Posterior cingulate gyrus (tissue), 11 donors: ENCODE data around the gene GALNT9.

Source experiments
- DNase-seq, 10 donors: peaks; one replicate each; pipeline versions ENCODE4 v3.0.0 to v3.0.0-alpha.2; 2020 to 2021; ENCODE audit warnings: mixed read lengths in 3 of 10
- intact Hi-C: fragments of 100-400 bp; cut with DNase I; formaldehyde crosslinking; loops from one replicate; pipeline ENCODE4 v1.15.1; 2023

The GALNT9 gene

GRCh38 chr12:132317233-132317938 lies 12.0 kb downstream of the GALNT9 start:
- intact Hi-C loops, result no loop called here
- peak in 3 of 10 donors; percentile 49 to 76 (median 52) for DNase-seq

- DNase-seq, result peak in 3 of 10 donors; percentile 14 to 71 (median 50)
- intact Hi-C loops, result no loop called here
These were observed 12.7 kb downstream of the GALNT9 start for GRCh38 chr12:132316497-132317232.

GRCh38 chr12:132315951-132316350 lies 13.4 kb downstream of the GALNT9 start:
- peak in 3 of 10 donors; percentile 53 to 68 (median 68) for DNase-seq
- intact Hi-C loops, result no loop called here

- DNase-seq, result peak in 4 of 10 donors; percentile 28 to 79 (median 70)
- intact Hi-C loops, result no loop called here
These were observed 13.9 kb downstream of the GALNT9 start for GRCh38 chr12:132315507-132315906.

- intact Hi-C loops, result no loop called here
- peak in 4 of 10 donors; percentile 23 to 59 (median 48) for DNase-seq
These were observed 14.7 kb downstream of the GALNT9 start for GRCh38 chr12:132314516-132315233.

- intact Hi-C loops, result no loop called here
These were observed 15.4 kb downstream of the GALNT9 start for GRCh38 chr12:132314035-132314434.

GRCh38 chr12:132313182-132313581 lies 16.2 kb downstream of the GALNT9 start:
- intact Hi-C loops, result no loop called here
- DNase-seq, result peak in 1 of 10 donors; percentile 16

More at GRCh38 chr12:132314035-132314434, 15.4 kb downstream of the GALNT9 start:
- peak in 1 of 10 donors; percentile 17 for DNase-seq

GRCh38 chr12:132312516-132312915 lies 16.9 kb downstream of the GALNT9 start:
- intact Hi-C loops, result no loop called here
- peak in 3 of 10 donors; percentile 1 to 70 (median 63) for DNase-seq

- peak in 3 of 10 donors; percentile 5 to 54 (median 38) for DNase-seq
- intact Hi-C loops, result loop anchor here (2.0 kb wide), 1 partner anchor 45 kb away; no protein-coding TSS in a partner anchor
These were observed 18.0 kb downstream of the GALNT9 start for GRCh38 chr12:132311201-132311915.

GRCh38 chr12:132310181-132311040 lies 19.0 kb downstream of the GALNT9 start:
- peak in 7 of 10 donors; percentile 24 to 88 (median 49) for DNase-seq

GRCh38 chr12:132309596-132310086 lies 19.7 kb downstream of the GALNT9 start:
- intact Hi-C loops, result loop anchor here (2.0 kb wide), 1 partner anchor 47 kb away; no protein-coding TSS in a partner anchor
- DNase-seq, result peak in 5 of 10 donors; percentile 1 to 79 (median 19)

More at GRCh38 chr12:132310181-132311040, 19.0 kb downstream of the GALNT9 start:
- intact Hi-C loops, result loop anchor here (2.0 kb wide), 1 partner anchor 46 kb away; no protein-coding TSS in a partner anchor

GRCh38 chr12:132308853-132309595 lies 20.4 kb downstream of the GALNT9 start:
- DNase-seq, result peak in 4 of 10 donors; percentile 2 to 82 (median 46)

GRCh38 chr12:132307976-132308852 lies 21.2 kb downstream of the GALNT9 start:
- intact Hi-C loops, result no loop called here
- peak in 3 of 10 donors; percentile 3 to 78 (median 70) for DNase-seq

More at GRCh38 chr12:132308853-132309595, 20.4 kb downstream of the GALNT9 start:
- intact Hi-C loops, result no loop called here

- intact Hi-C loops, result no loop called here
- peak in 2 of 10 donors; percentile 2 for DNase-seq
These were observed 22.6 kb downstream of the GALNT9 start for GRCh38 chr12:132306885-132307191.

- peak in 5 of 10 donors; percentile 4 to 73 (median 21) for DNase-seq
- intact Hi-C loops, result no loop called here
These were observed 23.2 kb downstream of the GALNT9 start for GRCh38 chr12:132305991-132306884.

- DNase-seq, result peak in 5 of 10 donors; percentile 1 to 76 (median 54)
- intact Hi-C loops, result no loop called here
These were observed 23.8 kb downstream of the GALNT9 start for GRCh38 chr12:132305560-132305966.
